ENCODE data around the gene SLITRK1.

The SLITRK1 gene

GRCh38 chr13:83881917-83882605 lies at the start of gene SLITRK1:
Gene SLITRK1 (minus strand): TSS chr13:83882474. CDS start chr13:83881507, 967 bp downstream.
- no peak for DNase-seq (ENCODE audit: low read depth in 2 of 3, low spot score in 2 of 3)

DNA sequence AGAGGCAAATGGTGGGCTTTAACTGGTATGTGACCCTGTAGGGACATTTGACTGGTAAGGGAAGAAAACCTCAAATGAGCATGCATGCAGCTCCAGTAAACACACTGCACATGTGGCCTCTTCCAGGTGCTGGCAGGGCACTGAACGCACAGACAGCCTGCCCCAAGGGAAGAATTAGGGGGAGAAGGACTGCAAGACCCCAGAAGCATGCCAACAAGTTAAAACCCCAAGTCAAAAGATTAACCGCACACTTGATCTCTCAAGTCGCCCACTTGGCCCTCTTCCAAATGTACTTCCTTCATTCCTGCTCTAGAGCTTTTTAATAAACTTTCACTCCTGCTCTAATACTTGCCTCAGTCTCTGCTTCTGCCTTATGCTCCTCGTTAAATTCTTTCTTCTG lies 46.9 kb upstream of the SLITRK1 start:
- DNase-seq (ENCODE audit: low read depth in 2 of 3, low spot score in 2 of 3), result no peak

DNA sequence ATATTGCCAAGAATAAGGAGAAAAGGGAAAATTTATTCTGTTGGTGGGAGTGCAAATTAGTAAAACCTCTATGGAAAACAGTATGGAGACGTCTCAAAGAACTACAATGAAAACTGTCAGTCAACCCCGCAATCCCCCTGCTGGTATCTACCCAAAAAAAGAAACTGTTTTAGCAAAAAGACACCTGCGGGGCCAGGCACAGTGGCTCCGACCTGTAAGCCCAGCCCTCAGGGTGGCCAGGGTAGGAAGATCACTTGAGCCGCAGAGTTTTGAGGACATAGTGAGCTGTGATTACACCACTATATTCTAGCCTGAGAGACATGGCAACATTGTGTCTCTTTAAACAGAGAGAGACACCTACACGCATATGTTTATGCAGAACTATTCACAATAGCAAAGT lies 37.5 kb upstream of the SLITRK1 start:
- no peak for DNase-seq (ENCODE audit: low read depth in 2 of 3, low spot score in 2 of 3)

DNA sequence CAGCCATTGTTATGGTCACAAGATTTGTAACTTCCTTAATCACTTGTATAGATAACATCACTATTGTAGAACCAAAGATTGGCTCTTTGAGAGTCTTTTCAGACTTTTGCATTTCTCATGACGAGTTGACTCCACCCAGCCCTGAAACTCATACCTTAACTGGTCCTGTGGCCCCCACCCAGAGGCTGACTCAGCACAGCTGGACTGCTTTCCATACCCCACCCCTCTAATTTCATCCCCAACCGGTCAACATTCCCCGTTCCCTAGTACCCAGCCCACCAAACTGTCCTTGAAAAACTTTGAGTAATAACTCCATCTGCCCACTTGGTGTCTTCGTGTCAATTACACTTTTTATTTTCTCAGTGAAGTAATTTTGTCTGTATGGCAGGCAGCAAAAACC lies 32.1 kb upstream of the SLITRK1 start:
- no peak for DNase-seq (ENCODE audit: low read depth in 2 of 3, low spot score in 2 of 3)

GRCh38 chr13:83907196-83907989 lies 25.1 kb upstream of the SLITRK1 start:
- no peak for DNase-seq (ENCODE audit: low read depth in 2 of 3, low spot score in 2 of 3)

DNA sequence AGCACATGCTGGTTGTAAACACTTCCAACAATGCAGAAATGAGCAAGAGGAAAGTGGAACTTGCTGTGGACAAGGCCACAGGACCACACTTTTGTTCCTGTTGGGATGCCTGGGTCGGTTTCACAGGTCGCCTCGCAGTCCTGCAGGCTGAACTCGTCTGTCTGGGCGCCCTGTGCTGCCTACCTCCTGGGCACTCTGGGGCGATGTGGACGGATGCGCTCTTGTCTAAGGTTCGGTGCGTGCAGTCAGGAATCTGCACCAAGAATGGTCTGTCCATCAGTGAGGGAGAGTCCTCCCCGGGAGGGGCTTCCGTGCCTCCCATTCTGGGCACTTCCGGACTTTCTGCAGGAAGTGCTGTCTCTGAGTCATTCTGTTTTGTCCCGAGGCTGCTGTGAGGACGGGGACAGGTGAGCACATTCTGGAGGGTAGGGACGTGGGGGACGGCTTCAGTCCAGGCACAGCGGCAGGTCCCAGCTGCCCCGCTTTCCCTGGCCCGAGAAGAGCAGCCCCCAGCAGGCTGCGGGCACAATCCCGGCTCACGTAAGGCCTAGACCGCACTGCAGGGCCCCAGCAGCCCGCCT lies 24.1 kb upstream of the SLITRK1 start:
- DNase-seq (ENCODE audit: low read depth in 2 of 3, low spot score in 2 of 3), result no peak

- DNase-seq (ENCODE audit: low read depth in 2 of 3, low spot score in 2 of 3), result no peak
These were observed 23.4 kb upstream of the SLITRK1 start for GRCh38 chr13:83905641-83906040.

DNA sequence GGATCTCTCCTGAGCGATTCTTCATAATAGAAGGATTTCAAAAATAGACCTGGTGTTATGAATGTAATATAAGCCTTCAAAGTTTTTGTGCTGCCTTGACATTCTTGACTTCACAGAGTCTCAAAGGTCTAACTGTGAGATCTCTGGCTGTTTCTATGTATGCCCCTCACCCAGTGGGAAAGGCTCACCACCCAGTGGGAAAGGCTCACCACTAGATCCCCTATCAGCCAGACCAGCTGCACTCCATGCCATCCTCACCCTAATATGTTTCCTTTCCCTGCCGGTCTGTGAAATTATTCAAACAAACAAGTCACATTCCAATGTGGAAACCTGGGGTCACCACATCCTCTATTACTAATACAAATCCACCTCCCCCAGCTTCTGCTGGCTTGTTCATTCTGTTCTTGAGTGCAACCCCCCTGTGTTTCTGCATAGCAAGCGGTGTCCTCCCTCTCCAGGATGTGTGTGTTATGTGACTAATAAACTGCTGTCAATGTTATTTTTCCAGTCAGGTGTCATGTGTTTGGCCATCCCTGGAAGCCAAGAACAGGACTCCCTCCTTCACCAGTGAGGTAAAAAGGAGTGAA lies 13.8 kb upstream of the SLITRK1 start:
- DNase-seq (ENCODE audit: low read depth in 2 of 3, low spot score in 2 of 3), result no peak

GRCh38 chr13:83890358-83890757 lies 8.1 kb upstream of the SLITRK1 start:
- no peak for DNase-seq (ENCODE audit: low read depth in 2 of 3, low spot score in 2 of 3)

DNA sequence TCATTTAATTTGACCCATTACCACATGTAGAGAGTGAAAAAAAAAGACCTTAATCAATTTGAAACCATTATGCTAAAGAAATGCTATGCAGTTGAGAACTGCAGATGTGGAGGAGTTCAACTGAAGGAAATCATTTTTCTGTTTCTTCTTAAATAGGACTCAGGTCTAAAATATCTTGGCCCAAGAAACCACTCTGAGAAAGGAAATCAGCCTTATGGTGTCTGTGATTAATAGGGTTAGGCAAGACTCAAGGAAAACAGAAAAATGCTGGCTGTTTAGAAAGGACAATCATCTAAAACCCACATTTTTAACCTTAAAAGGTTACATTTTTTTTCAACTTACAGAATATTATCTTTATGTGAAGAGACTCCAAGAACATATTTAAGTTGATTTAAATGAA lies 1.9 kb upstream of the SLITRK1 start:
- DNase-seq (ENCODE audit: low read depth in 2 of 3, low spot score in 2 of 3), result no peak

GRCh38 chr13:83883061-83883523 lies 818 bp upstream of the SLITRK1 start:
- no peak for DNase-seq (ENCODE audit: low read depth in 2 of 3, low spot score in 2 of 3)

GRCh38 chr13:83882606-83882959 lies 309 bp upstream of the SLITRK1 start:
- no peak for DNase-seq (ENCODE audit: low read depth in 2 of 3, low spot score in 2 of 3)

GRCh38 chr13:83881140-83881684 lies 1.1 kb downstream of the SLITRK1 start:
- no peak for DNase-seq (ENCODE audit: low read depth in 2 of 3, low spot score in 2 of 3)

DNA sequence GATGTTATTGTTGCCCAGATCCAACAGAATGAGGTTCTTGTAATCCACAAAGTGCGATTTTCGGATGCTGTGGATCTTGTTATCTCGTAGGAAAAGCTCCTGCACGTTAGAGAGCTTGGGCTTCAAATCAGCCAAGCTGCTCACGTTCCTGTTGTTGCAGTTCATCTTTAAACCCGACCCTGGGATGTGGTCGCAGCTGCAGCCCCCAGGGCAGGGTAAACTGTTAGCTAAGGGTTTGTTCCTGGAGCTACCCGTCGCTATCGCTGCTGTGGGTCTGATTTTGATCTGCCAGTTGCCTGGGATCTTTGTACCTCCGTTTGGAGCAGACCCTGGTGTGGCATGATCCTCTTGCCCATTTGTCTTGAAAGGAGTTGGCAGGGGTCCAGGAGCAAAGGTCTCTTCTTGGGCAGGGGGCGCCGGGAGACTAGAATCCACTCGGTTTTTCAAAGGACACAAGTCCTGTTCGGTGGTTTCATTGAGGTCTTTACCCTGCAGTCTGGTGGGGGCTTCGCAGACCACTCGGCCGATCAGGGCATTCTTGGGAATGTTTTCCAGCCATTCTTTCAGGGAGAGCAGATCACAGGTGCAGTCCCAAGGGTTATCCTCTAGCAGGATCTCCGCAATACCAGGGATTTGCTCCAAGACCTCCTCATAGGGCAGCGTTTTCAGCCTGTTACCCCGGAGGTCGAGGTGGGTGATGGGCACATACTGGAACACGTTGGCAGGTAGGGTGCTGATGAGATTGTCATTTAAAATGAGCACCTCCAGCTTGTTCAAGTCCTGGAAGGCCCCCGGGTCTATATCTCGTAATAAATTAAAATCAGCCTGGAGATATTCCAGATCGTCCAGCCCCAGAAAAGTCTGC lies 1.8 kb downstream of the SLITRK1 start:
- no peak for DNase-seq (ENCODE audit: low read depth in 2 of 3, low spot score in 2 of 3)

- no peak for DNase-seq (ENCODE audit: low read depth in 2 of 3, low spot score in 2 of 3)
These were observed 2.7 kb downstream of the SLITRK1 start for GRCh38 chr13:83879431-83880171.

DNA sequence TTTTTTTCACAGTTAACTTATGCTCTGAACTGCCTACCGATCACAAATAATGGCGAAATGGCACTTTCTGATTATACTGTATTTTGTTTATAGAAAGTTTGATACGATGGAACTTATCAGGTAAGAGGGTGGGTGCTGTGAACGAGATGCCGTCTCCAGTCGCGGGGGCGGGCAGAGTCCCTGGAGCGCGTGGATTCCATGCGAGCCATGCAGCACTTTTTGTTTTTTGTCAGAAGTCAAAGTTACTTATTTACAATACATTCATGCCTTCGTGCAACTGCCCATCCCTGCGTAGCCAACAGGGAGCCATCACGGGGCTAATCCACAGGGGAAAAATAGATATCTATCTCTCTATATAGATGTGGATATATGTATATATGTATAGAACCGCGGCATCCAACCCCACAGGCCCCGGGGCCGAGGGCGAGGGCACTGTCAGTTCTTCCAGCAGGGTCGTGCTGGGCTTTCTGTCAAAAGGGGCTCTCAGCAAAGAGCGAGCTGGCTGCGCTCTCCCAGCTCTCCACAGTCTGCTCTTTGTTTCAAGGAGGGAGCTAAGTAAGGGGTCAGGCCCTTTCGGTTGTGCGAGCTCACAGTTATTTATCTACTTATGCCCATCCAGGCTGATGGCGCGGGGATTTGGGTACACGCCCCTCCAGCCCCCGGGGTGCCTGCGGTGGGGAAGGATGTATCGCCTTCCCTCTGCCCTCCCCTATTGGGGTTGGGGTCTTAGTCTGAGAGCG lies 3.4 kb downstream of the SLITRK1 start:
- DNase-seq (ENCODE audit: low read depth in 2 of 3, low spot score in 2 of 3), result no peak

- no peak for DNase-seq (ENCODE audit: low read depth in 2 of 3, low spot score in 2 of 3)
These were observed 4.5 kb downstream of the SLITRK1 start for GRCh38 chr13:83877651-83878355.

GRCh38 chr13:83876546-83876945 lies 5.7 kb downstream of the SLITRK1 start:
- DNase-seq (ENCODE audit: low read depth in 2 of 3, low spot score in 2 of 3), result no peak

DNA sequence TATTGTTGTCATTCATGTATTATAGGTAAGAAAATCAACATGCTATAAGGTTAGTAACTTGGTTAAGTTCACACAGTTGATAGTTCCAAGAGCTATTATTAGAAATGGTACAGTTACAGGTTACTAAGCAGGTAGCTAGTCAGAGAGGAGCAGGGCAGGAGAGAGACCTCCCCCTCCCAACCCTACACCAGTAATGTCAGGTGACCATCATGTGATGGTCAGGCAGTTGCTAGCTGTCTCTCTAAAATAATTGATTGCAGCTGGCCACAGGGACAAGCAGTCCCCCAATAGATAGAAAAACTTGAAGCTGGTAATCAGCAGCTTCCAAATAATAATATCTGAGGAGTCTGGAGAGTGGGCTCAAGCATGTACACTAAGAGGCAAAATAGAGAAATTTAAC lies 14.6 kb downstream of the SLITRK1 start:
- DNase-seq (ENCODE audit: low read depth in 2 of 3, low spot score in 2 of 3), result no peak

Measured in activated CD8-positive, alpha-beta memory T cell treated with anti-CD3 and anti-CD28 coated beads for 48 hours (primary cell).